Measurements from ENCODE around the gene DPH6.
"Not testable (repeated sequence)": the region's sequence is repeated elsewhere in the genome, so short reads cannot be mapped to it uniquely, and the experiment has no call there.

DPH6 gene

GRCh38 chr15:35427496-35427895, 118.5 kb downstream of the DPH6 start:
- DNase-seq = no peak

GRCh38 chr15:35427091-35427490, 118.9 kb downstream of the DPH6 start:
- no peak for DNase-seq

- DNase-seq = no peak
These were observed 135.2 kb downstream of the DPH6 start for GRCh38 chr15:35410775-35411174.

GRCh38 chr15:35399901-35400300, 146.1 kb downstream of the DPH6 start:
- no peak for DNase-seq

- DNase-seq = no peak
These were observed 148.9 kb downstream of the DPH6 start for GRCh38 chr15:35397027-35397426.

- no peak for DNase-seq
These were observed 151.5 kb downstream of the DPH6 start for GRCh38 chr15:35394416-35394815.

GRCh38 chr15:35393398-35393797, 152.6 kb downstream of the DPH6 start:
- no peak for DNase-seq

GRCh38 chr15:35391408-35391984, 154.5 kb downstream of the DPH6 start:
- DNase-seq = not testable (repeated sequence)

GRCh38 chr15:35383506-35383905, 162.5 kb downstream of the DPH6 start:
- no peak for DNase-seq

- DNase-seq = no peak
These were observed 164.6 kb downstream of the DPH6 start for GRCh38 chr15:35381328-35381727.

- DNase-seq = no peak
These were observed 166.0 kb downstream of the DPH6 start for GRCh38 chr15:35379972-35380371.

- DNase-seq = not testable (repeated sequence)
These were observed 167.5 kb downstream of the DPH6 start for GRCh38 chr15:35378454-35378853.

- no peak for DNase-seq
These were observed 169.3 kb downstream of the DPH6 start for GRCh38 chr15:35376707-35377106.

- DNase-seq = no peak
These were observed 171.3 kb downstream of the DPH6 start for GRCh38 chr15:35374661-35375060.

- DNase-seq = no peak
These were observed 183.7 kb downstream of the DPH6 start for GRCh38 chr15:35362195-35362829.

GRCh38 chr15:35358824-35359223, 187.1 kb downstream of the DPH6 start:
- no peak for DNase-seq

GRCh38 chr15:35351059-35351458, 194.9 kb downstream of the DPH6 start:
- DNase-seq = no peak

- DNase-seq = no peak
These were observed 196.0 kb downstream of the DPH6 start for GRCh38 chr15:35349916-35350315.

GRCh38 chr15:35330916-35331315, 215.0 kb downstream of the DPH6 start:
- no peak for DNase-seq

- no peak for DNase-seq
These were observed 215.8 kb downstream of the DPH6 start for GRCh38 chr15:35330048-35330695.

- no peak for DNase-seq
These were observed 216.4 kb downstream of the DPH6 start for GRCh38 chr15:35329521-35329961.

- DNase-seq = not testable (repeated sequence)
These were observed 217.1 kb downstream of the DPH6 start for GRCh38 chr15:35328836-35329235.

- DNase-seq = no peak
These were observed 218.2 kb downstream of the DPH6 start for GRCh38 chr15:35327789-35328188.

GRCh38 chr15:35325374-35325941, 220.5 kb downstream of the DPH6 start:
- no peak for DNase-seq
